Left kidney (tissue), 2 donors: ENCODE data around the gene SPPL3. TPM values are rescaled to one million over a fixed set of nuclear protein-coding genes. Genes with fewer than 3 reads are reported as not detected.

Source experiments
- DNase-seq: peaks from one replicate; pipeline ENCODE4 v3.0.0-alpha.2; 2013
- polyA plus RNA-seq: library from polyadenylated mRNA; unstranded; fragments of 120-200 nt; gene quantifications from one replicate; pipeline ENCODE4 v1.2.1, GENCODE V29; 2013; ENCODE audit not compliant: insufficient read length

SPPL3 gene
- polyA plus RNA-seq, 1 donor: 86.5 TPM

DNA sequence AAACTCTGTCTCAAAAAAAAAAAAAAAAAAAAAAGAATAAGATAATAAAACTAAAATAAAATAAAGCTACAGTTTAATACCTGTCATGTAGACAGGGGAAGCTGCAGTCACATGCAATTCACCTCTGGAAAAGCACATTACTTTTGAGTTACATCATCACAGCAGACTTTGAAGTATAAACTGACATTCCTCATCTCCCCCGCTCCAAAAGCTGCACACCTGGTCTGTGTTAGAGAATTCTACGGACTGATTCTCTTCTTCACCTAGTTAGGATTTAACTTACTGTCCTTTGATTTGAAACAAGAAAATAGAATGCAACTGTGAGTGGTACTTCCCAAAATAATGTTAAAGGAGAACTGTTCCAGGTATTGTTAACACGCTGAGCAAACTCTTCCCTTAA, 25.1 kb downstream of the SPPL3 start:
- DNase-seq: no peak

DNA sequence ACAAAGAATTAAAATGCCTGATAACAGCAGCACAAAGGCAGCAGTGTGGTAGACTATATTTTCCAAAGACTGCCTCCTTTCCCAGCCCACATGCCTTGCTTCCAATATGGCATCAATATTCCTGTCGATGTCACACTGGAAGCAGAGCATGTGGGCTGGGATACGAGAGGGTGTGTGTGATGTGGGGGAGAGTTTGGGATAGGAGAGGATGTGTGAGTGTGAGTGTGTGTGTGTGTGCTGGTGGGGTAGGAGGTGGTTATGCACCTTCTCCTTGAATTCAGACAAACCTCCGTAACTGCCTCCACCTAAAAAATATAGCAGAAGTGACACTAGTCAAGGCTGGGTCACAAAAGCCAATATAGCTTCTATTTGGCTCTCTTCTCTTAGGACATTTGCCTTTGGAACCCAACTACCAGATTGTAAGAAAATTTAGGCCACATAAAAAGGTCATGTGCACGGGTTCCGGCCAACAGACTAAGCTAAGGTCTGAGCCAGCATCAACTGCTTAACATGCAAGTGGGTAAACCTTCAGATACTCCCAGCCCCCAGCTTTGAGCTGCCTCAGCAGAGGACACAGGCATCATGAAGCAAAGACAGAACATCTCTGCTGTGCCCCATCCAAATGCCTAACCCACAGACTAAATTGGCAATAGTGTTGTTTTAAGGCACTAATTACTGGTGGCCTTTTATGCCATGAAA, 29.5 kb downstream of the SPPL3 start:
- no peak for DNase-seq

DNA sequence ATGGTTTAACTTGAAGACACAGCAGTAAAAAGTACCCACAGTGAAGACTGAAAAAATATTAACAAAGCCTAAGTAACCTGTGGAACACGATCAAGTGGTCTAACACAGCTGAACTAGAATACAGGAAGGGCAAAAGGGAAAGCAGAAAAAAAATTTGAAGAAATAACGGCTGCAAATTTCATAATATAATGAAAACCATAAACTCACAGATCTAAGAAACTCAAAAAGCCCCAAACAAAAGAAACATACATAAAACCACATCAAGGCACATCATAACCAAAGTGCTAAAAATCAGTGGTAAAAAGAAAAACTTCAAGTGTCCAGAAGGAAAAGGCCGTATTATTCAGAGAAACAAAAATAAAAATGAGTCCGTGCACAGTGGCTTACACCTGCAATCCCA, 30.9 kb downstream of the SPPL3 start:
- DNase-seq: no peak

DNA sequence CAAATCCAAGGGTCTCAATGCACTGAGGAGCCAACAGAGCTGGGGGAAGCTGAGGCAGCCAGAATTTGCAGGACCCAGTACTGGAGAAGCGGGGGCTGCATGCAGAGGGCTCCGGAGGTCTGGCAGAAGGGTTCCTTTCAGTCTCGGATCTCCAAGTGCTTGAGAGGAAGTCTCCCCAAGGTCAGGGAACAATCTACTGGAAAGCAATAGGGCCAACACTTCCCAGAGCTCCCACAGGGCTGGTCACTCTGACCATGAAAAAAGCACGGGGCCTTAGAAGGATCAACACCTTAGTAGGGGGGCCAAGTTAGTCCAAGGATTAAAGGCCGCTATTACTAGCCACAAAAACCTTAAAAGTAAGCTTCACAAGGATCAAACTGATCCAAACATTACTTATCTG, 31.7 kb downstream of the SPPL3 start:
- no peak for DNase-seq

DNA sequence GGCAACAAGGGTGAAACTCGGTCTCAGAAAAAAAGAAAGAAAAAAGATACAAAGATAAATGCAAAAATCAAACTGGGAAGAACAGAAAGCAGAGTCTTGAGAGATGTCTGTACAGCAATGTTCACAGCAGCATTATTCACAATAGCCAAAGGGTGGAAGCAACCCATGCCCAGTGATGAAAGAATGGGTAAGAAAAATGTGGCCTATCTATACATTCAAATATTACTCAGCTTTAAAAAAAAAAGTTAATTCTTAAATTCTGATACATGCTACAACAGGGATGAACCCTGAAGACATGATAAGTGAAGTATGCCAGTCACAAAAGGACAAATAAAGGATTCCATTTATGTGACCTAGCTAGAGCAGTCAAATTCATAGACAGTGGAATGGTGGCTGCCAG, 33.7 kb downstream of the SPPL3 start:
- no peak for DNase-seq

DNA sequence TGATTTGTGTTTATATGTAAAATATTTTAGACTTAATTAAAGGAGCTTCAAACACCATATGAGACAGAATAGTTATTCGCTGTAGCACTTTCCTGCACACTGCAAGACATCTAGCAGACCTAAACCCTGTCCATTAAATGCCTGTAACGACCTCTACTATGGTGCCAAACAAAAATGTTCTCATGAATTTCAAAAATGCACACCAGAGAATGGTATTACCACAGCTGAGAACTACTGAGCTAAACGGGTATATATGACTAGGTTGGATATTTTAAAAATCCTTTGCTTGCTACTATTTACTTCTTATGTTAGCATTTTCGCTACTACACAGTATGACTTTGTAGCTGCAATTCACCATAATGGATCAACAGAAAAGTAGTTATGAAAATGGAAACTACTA, 34.8 kb downstream of the SPPL3 start:
- no peak for DNase-seq

DNA sequence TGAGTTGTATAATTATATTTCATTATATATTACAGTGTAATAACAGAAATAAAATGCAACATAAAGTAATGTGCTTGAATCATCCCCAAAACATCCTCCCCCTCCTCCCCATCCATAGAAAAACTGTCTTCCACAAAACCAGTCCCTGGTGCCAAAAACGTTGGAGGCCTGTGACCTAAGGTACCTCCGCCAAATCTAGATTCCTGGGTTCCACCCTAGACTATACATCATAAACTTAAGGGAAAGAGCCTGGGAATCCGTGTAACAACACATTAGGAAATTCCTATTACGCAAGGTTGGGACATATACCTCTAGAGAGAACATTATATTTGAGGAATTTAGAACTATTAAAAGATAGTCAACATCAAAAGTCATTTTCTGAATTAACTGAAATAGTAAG, 38.0 kb downstream of the SPPL3 start:
- DNase-seq: no peak

DNA sequence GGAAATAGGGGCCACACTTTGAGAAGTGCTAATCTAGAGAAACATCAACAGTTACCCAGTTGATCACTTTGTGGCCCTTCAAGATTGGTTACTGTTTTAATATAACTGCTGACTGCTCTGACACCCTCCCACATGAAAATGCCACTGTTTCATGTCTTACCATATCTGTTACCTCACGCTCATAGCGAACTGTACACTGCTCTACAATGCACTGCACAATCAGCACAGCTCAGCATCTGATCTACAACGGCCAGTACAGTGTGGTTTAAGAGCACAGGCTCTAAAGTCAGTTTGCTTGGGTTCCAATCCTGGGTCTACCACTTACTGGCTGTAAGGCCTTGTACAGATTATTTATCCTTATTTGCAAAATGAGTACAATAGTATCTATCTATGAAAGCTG, 39.1 kb downstream of the SPPL3 start:
- no peak for DNase-seq

DNA sequence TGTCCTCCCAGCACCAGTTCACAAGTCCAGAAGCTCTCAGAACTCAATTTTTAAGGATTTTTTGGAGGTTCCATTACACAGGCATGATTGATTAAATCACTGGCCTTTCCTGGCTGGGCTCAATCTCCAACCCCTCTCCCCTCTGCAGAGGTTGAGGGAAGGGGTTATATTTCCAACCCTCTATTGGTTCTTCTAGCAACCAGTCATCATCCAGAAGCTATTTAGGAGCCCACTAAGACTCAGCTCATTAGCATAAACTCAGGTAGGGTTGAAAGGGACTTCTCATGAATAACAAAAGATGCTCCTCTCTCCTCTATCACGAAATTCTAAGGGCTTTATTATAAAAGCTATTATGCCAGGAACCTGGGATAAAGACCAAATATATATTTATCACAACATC, 41.5 kb downstream of the SPPL3 start:
- no peak for DNase-seq

DNA sequence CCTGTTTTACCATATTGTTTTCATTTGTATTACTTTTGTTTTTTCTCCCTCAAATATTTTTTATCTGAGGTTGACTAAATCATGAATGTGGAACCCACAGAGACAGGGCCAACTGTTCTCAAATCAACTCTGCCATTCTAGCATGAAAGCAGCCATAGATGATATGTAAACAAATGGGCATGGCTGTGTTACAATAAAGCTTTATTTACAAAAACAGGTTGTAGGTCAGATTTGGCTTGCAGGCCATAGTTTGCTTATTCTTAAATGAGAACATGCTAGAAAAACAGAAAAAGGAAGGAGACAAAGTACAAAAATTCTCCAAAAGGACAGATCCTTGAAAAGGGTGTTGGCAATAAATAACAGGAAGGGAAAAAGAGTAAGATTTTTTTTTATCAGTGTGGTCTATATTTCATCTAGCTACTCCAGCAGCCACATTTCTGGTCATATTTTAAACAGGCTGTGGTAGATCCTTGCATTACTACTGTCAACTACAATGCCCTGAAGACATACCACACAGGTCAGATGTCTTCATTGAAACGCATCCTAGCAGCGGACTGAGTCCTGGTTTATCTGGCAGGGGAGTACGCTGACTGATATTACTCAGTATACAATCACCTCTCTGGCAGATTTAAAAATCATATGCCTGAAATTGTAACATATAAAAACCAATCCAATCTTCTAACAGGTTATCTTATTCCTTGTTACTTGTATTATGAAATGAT, 42.9 kb downstream of the SPPL3 start:
- DNase-seq: no peak

DNA sequence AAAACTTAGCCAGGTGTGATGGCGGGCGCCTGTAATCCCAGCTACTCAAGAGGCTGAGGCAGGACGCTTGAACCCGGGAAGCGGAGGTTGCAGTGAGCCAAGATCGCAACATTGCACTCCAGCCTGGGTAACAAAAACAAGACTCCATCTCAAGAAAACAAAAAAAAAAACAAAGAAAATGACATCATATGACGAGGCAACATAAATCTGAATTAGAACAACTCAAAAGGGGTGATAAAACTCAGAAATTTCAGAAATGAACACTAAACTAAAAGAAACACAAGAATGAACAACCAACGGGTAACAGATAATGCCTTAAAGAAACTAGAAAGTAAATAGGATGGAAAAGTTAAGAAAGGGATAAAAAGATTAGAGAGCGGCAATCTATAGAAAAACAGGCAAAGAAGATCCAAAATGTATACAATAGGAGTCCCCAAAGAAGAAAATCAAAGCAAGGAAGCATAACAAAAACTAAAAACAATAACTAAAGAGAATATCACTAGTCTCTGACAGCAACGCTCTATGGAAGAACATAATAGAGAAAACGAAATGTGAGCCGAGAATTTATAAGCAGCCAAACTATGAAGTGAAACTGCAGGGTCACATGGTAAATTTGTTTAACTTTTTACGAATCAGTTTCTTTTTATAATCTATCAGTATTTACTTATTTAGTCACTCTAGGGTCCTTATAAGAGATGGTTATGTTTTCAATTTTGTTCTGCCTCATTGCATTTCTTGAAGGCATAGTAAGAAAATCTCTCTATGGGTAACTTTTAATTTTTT, 45.7 kb downstream of the SPPL3 start:
- no peak for DNase-seq

DNA sequence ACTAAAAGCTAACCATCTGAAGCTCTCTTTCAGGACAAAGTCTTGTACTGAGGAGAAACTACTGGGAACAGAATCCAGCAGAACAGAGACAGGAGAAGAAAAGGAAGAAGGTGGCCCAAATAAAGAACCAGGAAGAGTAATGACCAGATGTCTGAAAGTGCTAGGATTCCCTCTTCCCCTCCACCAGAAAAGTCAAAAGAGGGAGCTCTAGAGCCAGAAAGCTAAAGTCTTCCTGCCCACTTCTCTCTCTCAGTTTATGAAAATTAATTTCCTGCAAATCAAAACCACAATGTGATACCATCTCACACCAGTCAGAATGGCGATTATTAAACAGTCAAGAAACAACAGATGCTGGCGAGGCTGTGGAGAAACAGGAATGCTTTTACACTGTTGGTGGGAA, 47.2 kb downstream of the SPPL3 start:
- DNase-seq: no peak

DNA sequence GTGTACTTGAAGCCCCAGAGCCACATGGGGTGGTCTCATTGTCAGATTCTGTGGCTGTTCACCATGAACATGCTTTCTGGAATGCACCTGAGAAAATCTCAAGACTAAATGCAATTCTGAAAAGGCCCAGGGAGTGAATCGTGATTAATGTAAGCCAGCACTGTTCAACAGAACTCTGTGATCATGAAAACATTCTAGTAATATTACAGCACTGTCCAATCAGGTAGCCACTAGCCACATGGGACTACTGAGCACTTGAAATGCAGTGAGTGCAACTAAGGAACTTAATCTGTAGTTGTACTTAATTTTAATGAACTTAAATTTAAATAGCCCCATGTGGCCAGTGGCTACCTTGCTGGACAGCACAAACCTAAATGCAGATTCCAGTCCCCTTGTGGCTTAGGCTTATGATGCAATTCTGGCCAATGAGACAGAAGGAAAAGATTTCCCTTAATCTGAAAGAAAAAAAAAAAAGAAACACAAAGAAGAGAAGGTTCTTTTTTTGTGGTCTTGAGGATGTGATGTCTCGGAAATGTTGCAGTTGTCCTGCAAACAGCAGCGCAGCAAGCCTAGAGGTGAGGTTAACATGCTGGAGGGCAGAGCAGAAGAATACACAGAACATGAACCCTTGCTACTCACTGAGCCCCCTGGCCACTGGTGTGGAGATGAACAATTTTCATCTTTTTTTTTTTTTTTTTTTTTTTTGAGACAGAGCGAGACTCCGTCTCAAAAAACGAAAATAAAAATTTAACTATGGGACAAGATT, 48.2 kb downstream of the SPPL3 start:
- no peak for DNase-seq

DNA sequence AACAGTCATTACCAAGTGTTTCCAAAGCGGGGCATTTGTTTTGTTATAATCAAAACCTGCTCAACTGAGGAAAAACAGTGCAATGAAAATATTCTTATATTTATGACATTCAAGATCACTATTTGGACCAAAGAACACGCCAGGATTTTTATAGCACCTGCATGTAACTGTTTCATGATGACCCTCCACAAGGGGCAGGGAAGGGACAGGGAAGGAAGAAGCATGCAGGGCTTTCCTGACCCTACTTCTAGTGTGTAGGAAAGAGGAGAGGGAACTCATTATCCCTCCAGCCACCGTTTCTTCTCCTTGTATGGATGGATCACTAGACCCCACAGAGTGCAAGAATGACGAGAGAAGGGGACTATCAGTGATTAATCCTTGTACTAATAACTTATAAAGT, 49.4 kb downstream of the SPPL3 start:
- DNase-seq: no peak

DNA sequence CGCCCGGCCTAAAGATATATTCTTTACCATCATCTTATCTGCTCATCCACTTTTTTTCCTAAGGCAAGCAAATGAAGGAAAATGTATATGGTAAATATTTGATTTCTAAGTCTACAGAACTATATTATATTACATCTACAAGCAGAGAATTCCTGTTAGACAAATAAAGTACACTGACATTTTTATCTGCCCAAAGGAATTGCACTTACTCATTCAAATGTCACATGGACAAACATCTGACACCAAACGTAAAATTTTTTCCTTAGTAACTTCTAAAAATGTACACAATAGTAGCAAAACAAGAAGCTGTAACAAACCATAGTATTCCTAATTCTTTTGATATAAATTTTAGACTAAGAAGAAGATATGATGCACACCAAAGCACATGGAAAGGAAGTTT, 51.0 kb downstream of the SPPL3 start:
- DNase-seq: no peak

DNA sequence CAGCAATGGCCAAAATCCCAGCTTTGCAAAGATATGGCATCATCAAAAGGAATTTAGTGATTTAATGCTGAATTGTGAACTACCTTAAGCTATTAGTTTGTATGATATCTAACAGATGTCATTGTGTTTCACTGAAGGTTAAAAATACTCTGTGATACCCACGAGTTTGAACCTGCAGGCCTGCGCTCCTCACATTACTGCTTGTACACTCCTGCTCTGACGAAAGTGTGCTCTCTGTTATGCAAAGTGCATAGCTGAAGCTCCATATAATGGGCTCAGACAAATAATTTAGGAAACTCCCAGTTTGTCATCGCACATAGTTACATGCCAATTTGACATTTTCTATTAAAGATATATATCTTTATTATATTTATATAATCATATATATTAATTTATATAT, 52.2 kb downstream of the SPPL3 start:
- no peak for DNase-seq

DNA sequence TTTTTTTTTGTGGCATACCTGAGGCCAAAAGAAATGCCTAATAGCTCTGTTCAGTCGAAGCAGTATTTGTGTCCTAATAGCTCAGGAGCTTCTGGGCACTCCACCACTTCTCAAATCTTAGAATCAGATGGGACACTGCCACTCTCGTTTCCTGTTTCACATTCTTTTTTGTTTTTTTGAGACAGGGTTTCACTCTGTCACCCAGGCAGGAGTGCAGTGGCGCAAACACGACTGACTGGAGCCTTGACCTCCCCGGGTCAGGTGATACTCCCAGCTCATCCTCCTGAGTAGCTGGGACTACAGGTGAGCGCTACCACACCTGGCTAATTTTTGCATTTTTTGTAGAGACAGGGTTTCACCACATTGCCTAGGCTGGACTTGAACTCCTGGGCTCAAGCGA, 52.7 kb downstream of the SPPL3 start:
- no peak for DNase-seq

DNA sequence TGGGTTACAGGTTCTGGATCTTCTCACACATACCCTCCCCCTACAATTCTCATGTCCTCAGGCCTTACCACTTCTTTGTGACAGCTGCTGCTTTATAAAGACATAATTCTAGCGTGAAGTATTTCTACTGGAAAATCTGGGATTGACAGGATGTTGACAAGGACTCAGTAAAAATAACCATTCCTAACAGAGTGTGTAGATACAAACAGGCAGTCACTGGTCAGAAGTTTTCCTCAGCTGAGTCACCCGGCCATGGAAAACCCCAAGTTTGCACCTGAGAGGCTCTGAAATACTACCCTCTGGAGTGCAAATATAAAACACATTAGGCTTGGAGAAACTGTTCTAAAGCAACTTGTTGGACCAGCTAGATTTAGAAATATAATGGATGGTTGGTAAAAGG, 54.4 kb downstream of the SPPL3 start:
- no peak for DNase-seq

DNA sequence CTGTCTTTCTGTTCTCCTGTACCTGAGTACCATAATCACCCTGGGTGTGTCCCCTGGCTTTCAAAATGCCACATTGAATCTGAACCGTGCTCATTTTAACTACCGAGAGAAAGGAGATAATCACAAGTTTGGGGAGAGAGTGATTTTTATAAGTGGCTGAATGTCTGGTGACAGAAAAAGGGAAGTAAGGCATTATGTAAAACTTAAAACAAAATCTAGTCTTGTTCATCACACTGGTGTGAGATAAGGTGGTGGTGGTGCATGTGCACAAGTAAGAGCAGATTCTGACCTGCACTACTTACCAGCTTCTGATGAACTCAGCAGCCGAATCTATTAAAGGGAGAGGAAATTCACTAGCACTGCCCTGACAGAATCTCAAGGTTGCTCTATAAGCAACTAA, 56.3 kb downstream of the SPPL3 start:
- no peak for DNase-seq

DNA sequence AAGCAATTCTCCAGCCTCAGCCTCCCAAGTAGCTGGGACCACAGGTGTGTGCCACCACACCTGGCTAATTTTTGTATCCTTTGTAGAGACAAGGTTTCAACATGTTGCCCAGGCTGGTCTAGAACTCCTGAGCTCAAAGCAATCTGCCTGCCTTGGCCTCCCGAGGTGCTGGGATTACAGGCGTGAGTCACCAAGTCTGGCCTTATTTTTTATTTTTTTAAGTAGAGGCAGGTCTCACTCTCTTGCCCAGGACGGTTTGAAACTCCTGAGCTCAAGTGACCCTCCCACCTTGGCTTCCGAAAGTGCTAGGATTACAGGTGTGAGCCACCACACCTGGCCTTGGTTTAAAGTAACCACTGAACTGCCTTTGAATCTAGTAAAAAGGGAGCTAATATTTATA, 56.8 kb downstream of the SPPL3 start:
- DNase-seq: no peak

DNA sequence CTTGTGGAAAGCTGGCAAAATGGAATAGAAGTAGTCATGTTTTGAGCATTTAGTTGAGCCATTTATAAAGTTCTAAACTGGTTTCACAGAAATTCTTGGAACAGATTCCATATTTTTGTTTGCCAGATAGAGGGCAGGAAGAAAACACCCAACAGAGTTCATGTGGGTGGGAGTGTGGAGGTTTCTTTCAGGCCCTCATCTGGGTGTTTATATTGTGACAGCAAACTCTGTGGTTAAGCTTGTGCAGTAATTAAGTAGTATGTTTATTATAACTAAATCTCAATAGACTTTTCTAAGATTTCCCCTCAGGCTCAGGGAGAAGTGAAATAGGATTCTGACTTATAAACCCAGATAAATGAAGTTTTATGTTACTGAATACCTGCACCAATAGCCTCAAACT, 57.4 kb downstream of the SPPL3 start:
- no peak for DNase-seq

DNA sequence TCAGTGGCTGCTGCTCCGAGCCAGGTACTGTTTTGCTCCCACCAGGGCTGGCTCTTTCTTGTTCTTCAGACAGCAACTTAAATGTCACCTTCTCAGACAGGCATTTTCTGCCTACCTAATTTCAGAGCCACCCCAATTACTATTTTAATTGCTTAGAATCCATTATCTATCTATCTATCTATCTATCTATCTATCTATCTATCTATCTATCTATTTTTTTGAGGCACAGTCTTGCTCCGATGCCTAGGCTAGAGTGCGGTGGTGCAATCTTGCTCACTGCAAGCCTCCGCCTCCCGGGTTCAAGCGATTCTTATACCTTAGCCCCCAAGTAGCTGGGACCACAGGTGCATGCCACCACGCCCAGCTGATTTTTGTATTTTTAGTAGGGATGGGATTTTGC, 58.5 kb downstream of the SPPL3 start:
- DNase-seq: no peak
